Germinal center (tissue), 1 donor: ENCODE data around the gene CCSER2.
A peak's percentile ranks its signal among the peaks of the same experiment; 100 is the strongest.
"Not testable (repeated sequence)": the region's sequence is repeated elsewhere in the genome, so short reads cannot be mapped to it uniquely, and the experiment has no call there.

ENCODE experiments used
- DNase-seq: peaks from one replicate; pipeline ENCODE4 v3.0.0; 2012; ENCODE audit warnings: mixed read lengths, low spot score

Gene CCSER2

GRCh38 chr10:84328418-84329195 lies at the start of gene CCSER2:
Gene CCSER2, plus strand, starts transcription at chr10:84328589. Its CDS starts 42,464 bp downstream, at chr10:84371053.
- DNase-seq = peak; percentile 100

- not testable (repeated sequence) for DNase-seq
These were observed 48.4 kb upstream of the CCSER2 start for GRCh38 chr10:84279876-84280475.

- DNase-seq = no peak
These were observed 41.7 kb upstream of the CCSER2 start for GRCh38 chr10:84286695-84287094.

- no peak for DNase-seq
These were observed 40.2 kb upstream of the CCSER2 start for GRCh38 chr10:84288151-84288550.

GRCh38 chr10:84289521-84290200 lies 38.7 kb upstream of the CCSER2 start:
- no peak for DNase-seq

GRCh38 chr10:84290235-84290634 lies 38.2 kb upstream of the CCSER2 start:
- no peak for DNase-seq

GRCh38 chr10:84291384-84291783 lies 37.0 kb upstream of the CCSER2 start:
- no peak for DNase-seq

GRCh38 chr10:84292502-84292901 lies 35.9 kb upstream of the CCSER2 start:
- DNase-seq = no peak

GRCh38 chr10:84293171-84293570 lies 35.2 kb upstream of the CCSER2 start:
- no peak for DNase-seq

- DNase-seq = no peak
These were observed 34.8 kb upstream of the CCSER2 start for GRCh38 chr10:84293574-84294016.

GRCh38 chr10:84294766-84295447 lies 33.5 kb upstream of the CCSER2 start:
- no peak for DNase-seq

GRCh38 chr10:84296091-84296981 lies 32.1 kb upstream of the CCSER2 start:
- DNase-seq = no peak

- no peak for DNase-seq
These were observed 30.3 kb upstream of the CCSER2 start for GRCh38 chr10:84298057-84298456.

- no peak for DNase-seq
These were observed 26.2 kb upstream of the CCSER2 start for GRCh38 chr10:84302223-84302622.

- DNase-seq = no peak
These were observed 21.5 kb upstream of the CCSER2 start for GRCh38 chr10:84306751-84307384.

- no peak for DNase-seq
These were observed 20.4 kb upstream of the CCSER2 start for GRCh38 chr10:84308021-84308420.

GRCh38 chr10:84308481-84309304 lies 19.7 kb upstream of the CCSER2 start:
- DNase-seq = no peak

- DNase-seq = no peak
These were observed 17.9 kb upstream of the CCSER2 start for GRCh38 chr10:84310470-84310869.

GRCh38 chr10:84311576-84311975 lies 16.8 kb upstream of the CCSER2 start:
- DNase-seq = no peak

GRCh38 chr10:84312816-84313215 lies 15.6 kb upstream of the CCSER2 start:
- no peak for DNase-seq
